ENCODE measurements around the gene SMARCA4.
"Not testable (repeated sequence)": the region's sequence is repeated elsewhere in the genome, so short reads cannot be mapped to it uniquely, and the experiment has no call there.

The SMARCA4 gene

DNA sequence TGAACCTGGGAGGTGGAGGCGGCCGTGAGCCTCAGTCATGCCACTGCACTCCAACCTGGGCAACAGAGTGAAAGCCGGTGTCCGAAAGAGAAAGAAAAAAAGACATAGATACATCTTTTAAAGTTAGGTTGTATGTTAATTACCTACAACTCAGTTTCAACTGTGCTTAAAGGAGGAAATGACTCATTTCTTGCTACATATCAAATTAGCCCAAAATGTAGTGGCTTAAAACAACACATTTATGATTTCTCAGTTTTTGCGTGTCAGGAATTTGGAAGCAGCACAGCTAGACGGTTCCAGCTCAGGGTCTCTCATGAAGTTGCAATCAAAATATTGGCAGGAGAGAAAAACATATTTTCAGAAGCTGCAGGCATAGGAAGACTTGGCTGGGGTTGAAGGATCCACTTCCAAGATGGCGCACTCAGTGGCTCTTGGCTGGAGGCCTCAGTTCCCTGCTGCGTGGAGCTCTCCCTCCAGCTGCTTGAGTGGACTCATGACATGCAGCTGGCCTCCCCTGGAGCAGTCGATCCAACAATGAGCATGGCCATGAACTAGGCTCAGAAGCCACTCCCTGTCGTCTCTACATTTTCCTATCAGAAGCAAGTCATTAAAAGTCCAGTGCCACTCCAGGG lies 135.5 kb downstream of the SMARCA4 start:
- no peak for DNase-seq

DNA sequence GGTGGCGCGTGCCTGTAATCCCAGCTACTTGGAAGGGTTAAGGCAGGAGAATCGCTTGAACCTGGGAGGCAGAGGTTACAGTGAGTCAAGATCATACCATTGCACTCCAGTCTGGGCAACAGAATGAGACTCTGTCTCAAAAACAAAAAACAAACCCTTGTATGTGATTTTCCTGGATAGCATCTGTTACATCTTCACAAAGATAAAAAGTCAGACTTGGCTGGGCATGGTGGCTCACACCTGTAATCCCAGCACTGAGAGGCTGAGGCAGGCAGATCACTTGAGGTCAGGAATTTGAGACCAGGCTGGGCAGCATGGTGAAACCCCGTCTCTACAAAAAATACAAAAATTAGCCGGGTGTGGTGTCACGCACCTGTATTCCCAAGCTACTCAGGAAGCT lies 136.5 kb downstream of the SMARCA4 start:
- not testable (repeated sequence) for DNase-seq

DNA sequence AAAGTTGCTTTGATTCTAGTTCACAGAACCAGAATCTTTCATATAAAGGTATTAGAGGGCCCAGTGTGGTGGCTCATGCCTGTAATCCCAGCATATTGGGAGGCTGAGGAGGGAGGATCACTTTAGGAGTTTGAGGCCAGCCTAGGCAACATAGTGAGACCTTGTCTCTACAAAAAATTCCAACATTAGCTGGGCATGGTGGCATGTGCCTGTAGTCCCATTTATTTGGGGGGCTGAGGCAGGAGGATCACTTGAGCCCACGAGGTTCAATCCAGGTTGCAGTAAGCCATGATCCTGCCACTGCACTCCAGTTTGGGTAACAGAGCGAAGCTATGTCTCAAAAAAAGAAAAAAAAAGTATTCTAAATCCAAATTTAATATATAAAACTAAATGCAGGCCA lies 137.5 kb downstream of the SMARCA4 start:
- no peak for DNase-seq

DNA sequence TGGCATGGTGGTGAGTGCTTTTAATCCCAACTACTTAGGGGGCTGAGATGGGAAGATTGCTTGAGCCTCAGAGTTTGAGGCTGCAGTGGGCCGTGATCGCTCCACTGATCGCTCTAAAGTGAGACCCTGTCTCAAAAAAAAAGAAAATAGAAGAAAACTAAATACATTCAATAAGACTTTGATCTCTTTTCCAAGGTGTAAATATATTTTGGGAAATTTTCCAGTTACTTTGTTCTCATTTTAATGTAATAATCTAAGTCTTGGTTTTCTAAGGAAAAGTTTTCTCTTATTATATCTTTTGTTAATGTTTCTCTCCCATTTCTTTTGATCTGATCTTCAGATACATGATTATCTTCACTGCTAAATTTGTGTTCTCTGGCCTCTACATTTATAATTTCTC lies 138.0 kb downstream of the SMARCA4 start:
- DNase-seq, result no peak

DNA sequence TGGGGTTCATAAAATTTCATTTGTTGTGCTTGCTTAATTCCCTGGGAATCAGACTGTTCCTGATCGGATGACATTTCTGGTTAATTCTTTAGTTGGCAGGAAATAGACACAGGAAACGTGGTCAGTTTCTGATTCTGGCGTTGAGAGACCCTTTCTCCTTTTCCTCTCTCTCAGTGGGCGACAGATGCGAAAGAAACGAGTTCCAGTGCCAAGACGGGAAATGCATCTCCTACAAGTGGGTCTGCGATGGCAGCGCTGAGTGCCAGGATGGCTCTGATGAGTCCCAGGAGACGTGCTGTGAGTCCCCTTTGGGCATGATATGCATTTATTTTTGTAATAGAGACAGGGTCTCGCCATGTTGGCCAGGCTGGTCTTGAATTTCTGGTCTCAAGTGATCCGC lies 139.2 kb downstream of the SMARCA4 start:
- no peak for DNase-seq

DNA sequence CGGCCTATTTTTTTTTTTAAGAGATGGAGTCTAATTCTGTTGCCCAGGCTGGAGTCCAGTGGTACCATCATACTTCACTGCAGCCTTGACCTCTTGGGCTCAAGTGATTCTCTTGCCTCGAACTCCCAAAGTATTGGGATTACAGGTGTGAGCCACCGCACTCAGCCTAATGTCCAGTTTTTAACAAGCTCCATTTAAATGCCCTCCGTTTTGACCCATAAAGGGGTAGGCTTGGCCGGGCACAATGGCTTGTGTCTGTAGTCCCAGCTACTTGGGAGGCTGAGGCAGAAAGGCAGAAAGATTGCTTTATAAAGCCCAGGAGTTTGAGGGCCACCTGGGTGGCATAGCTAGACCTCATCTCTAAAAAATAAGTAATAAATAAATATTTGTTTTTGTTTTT lies 140.2 kb downstream of the SMARCA4 start:
- no peak for DNase-seq

DNA sequence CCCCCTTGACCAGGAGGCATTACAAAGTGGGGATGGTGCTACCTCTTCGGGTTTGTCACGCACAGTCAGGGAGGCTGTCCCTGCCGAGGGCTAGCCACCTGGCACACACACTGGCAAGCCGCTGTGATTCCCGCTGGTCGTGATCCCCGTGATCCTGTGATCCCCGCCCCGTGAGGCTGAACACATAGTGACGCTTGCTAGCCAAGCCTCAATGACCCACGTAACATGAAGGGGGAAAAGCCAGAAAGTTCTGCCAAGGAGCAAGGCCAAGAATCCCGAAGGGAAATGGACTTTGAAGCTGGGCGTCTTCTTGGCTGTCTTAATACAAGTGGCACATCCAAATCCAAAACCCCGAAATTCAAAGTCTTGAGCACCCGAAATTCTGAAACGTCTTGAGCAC lies 142.1 kb downstream of the SMARCA4 start:
- peak in 1 of 56 donors; percentile 31 for DNase-seq

DNA sequence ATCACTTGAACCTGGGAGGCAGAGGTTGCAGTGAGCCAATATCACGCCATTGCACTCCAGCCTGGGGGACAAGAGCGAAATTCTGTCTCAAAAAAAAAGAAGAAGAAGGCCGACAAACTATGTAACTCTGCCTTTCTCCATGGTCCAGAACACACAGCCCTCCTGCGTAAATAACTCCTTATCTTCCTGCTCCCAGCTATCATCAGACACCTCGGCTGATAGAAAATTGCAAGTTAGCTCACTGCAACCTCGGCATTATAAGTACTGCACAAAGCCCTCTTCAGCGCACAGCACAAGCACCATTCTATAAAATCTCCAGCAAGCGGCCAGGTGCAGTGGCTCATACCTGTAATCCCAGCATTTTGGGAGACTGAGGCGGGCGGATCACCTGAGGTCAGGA lies 142.8 kb downstream of the SMARCA4 start:
- not testable (repeated sequence) for DNase-seq

DNA sequence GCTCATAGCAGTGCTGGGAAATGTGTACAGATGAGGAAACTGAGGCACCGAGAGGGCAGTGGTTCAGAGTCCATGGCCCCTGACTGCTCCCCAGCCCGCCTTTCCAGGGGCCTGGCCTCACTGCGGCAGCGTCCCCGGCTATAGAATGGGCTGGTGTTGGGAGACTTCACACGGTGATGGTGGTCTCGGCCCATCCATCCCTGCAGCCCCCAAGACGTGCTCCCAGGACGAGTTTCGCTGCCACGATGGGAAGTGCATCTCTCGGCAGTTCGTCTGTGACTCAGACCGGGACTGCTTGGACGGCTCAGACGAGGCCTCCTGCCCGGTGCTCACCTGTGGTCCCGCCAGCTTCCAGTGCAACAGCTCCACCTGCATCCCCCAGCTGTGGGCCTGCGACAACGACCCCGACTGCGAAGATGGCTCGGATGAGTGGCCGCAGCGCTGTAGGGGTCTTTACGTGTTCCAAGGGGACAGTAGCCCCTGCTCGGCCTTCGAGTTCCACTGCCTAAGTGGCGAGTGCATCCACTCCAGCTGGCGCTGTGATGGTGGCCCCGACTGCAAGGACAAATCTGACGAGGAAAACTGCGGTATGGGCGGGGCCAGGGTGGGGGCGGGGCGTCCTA lies 144.3 kb downstream of the SMARCA4 start:
- no peak for DNase-seq

DNA sequence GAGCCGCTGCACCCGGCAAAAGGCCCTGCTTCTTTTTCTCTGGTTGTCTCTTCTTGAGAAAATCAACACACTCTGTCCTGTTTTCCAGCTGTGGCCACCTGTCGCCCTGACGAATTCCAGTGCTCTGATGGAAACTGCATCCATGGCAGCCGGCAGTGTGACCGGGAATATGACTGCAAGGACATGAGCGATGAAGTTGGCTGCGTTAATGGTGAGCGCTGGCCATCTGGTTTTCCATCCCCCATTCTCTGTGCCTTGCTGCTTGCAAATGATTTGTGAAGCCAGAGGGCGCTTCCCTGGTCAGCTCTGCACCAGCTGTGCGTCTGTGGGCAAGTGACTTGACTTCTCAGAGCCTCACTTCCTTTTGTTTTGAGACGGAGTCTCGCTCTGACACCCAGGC lies 145.6 kb downstream of the SMARCA4 start:
- DNase-seq, result no peak

DNA sequence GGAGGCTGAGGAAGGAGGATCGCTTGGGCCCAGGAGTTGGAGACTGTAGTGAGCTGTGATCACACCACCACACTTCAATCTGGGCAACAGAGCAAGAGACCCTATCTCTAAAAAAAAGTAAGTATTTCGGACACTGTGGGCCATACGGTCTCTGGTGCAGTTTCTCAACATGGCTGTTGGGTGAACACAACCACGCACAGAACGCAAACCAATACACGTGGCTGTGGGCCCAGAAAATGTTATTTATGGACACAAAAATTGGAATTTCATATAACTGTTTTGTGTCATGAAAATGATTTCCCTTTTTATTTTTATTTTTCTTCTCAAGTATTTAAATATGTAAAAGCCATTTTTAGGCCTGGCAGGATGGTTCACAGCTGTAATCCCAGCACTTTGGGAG lies 147.9 kb downstream of the SMARCA4 start:
- DNase-seq, result no peak

DNA sequence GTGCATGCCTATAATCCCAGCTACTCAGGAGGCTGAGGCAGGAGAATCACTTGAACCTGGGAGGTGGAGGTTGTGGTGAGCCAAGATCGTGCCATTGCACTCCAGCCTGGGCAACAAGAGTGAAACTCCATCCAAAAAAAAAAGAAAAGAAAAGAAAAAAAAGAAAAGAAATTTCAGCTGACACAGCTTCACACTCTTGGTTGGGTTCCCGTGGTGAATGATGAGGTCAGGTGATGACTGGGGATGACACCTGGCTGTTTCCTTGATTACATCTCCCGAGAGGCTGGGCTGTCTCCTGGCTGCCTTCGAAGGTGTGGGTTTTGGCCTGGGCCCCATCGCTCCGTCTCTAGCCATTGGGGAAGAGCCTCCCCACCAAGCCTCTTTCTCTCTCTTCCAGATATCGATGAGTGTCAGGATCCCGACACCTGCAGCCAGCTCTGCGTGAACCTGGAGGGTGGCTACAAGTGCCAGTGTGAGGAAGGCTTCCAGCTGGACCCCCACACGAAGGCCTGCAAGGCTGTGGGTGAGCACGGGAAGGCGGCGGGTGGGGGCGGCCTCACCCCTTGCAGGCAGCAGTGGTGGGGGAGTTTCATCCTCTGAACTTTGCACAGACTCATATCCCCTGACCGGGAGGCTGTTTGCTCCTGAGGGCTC lies 150.4 kb downstream of the SMARCA4 start:
- no peak for DNase-seq

DNA sequence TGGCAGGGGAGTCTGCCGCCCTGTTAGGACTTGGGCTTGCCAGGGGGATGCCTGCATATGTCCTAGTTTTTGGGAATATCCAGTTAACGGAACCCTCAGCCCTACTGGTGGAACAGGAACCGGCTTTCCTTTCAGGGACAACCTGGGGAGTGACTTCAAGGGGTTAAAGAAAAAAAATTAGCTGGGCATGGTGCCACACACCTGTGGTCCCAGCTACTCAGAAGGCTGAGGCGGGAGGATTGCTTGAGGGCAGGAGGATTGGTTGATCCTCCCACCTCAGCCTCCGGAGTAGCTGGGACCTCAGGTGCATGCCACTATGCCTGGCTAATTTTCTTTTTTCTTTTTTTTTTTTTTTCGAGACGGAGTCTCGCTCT lies 150.9 kb downstream of the SMARCA4 start:
- no peak for DNase-seq

Data from nucleus accumbens (tissue), 56 donors.